Stimulated activated CD8-positive, alpha-beta memory T cell treated with anti-CD3 and anti-CD28 coated beads, Interleukin-4, amount 100 ng/mL, for 1 hour (primary cell): Measurements from ENCODE around the gene HCN4.
"Not testable (repeated sequence)": the region's sequence is repeated elsewhere in the genome, so short reads cannot be mapped to it uniquely, and the experiment has no call there.

ENCODE experiments used
- DNase-seq, 2 donors: peaks; one replicate each; pipeline ENCODE4 v3.0.0-alpha.2; 2020; ENCODE audit warnings: low read depth in 2 of 2, low spot score in 1 of 2

HCN4 gene

DNA sequence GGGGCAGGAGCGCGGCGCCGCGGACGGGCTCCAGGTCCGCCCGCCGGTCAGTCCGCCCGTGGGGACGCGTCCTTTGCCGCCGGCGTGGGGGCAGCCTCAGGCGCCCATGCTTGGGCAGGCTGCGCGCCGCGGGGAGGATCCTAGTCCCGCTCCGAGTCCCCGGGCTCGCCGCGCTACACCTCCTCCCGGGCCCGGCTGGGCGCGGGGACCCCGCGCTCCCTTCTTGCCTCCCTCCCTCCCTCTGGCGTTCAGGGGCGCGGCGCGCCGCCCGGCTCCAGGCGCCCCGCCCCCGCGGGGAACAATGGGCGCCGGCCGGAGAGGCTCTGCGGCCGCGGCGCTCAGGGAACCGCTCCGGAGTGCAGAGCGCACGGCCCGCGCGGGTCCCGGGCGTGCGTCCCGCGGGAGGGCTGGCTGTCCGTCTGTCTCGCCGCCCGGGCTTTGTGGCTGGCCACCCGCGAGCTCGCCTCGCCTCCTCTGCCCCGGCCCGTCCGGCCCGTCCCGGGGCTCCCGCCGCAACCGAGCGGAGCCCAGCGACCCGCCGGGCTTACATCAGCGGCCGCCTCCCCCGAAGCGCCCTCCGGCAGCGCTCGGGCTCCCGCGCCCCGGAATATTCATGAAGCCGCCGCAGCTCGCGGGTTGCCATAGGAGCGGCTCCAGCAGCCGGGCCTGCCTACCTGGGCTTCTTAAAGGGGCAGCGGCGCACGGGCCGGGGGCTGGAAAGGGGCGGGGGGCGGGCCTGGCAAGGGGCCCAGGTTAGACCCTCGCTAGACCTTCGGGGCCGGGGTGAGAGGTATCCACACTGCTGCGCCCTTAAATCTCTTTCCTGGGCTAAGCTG, at the start of gene HCN4:
TSS of gene HCN4 (minus strand) at position 658 of the 836 bp plus-strand sequence. CDS start 688 bp downstream, outside the sequence.
- DNase-seq: no peak

GRCh38 chr15:73414876-73415275, 46.1 kb upstream of the HCN4 start:
- no peak for DNase-seq

- DNase-seq: no peak
Observed at GRCh38 chr15:73403171-73403570, 34.4 kb upstream of the HCN4 start.

- not testable (repeated sequence) for DNase-seq
Observed at GRCh38 chr15:73400222-73400621, 31.5 kb upstream of the HCN4 start.

DNA sequence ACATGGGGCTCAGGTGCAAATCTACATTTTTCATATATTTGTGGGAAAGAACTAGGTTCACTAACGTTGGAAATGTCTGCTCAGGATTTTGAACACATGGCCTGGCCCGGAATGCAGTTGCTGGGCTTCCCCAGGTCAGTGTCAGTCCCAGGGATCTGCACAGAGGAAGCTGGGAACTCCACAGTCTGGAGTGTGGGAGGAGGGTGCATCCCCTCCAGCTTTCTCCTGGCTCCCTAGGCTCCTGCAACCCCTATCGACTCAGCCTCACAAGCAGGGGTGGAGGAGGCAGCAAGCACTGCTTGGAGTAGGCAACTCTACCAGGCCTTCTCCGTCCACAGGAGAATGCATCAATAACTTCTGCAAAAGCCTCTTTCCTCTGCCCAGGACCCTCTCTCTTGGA, 30.1 kb upstream of the HCN4 start:
- no peak for DNase-seq

DNA sequence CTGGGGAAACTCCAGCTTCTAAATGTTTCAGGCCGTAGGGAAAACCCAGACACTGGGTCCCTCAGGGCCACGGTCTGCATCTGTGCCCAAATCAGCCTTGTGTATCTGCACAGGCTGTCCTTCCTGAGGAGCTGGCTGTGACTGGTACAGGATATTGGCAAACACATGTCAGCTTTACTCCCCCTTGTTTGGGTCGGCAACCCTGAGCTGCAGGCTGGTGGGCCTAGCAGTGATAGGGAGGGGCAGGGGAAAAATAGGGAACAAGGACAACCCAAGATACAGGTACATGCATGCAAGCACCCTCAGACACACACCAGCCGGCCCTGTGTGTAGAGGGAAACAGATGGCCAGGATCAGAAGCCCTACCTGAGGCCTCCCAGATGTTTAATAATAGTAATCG, 28.7 kb upstream of the HCN4 start:
- DNase-seq: no peak

DNA sequence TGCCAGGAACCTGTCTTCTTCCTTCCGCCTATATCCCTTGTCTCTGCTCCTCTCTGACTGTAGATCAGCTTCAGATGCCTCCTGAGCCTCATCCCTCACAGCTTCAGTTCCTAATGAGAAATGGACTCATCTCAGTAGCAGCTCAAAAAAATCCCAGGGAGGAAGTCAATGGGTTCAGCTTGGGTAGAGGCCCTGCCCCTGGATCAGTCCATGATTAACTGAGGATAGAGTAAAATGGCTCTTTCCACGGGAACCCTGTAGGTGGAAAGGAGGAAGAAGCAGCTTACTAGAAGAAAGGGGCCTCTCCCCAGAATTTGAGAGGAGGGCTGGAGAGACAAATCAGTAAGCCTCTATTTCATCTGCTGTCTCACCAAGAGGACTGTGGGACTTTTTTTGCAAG, 26.9 kb upstream of the HCN4 start:
- DNase-seq: no peak

DNA sequence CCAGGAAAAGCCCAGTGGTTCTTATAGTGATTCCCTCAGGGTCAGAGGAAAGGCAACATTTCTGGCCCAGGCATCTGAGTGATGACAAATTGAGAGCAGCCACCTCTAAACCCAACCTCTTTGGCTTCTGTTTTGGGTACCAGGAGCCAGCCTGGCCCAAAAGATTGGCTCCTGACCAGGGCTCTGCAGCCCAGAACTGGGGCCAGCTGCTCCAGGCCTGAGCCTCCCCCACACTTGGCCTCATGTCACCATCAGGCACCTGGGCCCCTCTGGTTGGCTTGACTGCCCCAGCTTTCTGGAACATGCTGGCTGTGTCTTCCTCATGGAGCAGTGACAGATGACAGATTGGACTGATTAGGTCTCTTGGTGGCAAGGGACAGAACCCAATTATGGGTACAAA, 26.0 kb upstream of the HCN4 start:
- DNase-seq: no peak

- DNase-seq: no peak
Observed at GRCh38 chr15:73393336-73393735, 24.6 kb upstream of the HCN4 start.

DNA sequence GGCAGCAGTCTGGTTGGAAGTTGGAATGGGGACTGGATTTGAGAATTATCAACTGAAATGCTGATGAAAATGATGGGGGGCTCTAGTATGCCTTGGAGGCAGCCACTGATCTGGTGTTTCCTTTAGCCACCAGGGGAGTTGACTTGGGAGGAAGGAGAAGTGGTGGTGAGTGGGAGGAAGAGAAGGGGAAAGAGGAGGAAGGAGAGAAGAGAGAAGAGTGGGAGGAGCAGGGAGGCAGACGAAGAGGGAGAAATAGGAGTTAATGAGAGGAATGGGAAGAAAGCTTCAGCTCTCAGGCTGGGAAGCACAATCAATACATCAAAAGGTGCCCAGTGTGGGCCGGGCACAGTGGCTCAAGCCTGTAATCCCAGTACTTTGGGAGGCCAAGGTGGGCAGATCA, 23.3 kb upstream of the HCN4 start:
- no peak for DNase-seq

DNA sequence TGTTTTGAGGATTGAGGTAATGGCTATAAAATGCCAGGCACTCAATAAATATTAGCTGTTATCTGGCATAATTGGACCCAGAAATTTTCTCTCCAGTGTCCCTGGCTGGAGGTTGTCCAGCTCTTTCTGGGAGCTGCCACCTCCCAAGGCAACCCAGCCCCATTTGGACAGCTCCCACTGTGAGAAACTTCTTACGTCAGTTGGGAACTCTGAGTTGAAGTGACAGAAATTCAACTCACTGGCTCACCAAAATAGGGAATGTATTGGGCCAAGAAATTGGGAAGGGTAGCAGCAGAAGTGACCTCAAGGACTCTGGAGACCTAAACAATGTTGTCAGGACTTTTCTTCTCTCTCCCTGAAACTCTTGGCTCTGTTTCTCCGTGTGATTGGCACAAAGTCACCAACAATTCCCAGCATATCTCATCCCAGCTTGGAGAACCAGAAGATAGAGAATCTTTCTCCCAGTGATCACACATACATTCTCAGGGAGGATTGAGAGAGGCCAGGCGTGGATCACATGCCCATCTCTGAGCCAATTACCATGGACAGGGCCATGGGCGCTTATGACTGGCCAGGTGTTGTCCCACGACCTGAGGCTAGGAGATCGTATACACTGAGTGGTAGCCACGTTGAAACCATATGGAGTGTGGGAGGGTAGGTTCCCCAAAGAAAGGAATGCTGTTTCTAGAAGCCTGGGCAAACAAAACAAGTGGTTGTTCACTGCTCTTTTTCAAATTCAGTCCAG, 22.5 kb upstream of the HCN4 start:
- DNase-seq: no peak

GRCh38 chr15:73389971-73390544, 21.3 kb upstream of the HCN4 start:
- no peak for DNase-seq

GRCh38 chr15:73389539-73389938, 20.8 kb upstream of the HCN4 start:
- DNase-seq: no peak

DNA sequence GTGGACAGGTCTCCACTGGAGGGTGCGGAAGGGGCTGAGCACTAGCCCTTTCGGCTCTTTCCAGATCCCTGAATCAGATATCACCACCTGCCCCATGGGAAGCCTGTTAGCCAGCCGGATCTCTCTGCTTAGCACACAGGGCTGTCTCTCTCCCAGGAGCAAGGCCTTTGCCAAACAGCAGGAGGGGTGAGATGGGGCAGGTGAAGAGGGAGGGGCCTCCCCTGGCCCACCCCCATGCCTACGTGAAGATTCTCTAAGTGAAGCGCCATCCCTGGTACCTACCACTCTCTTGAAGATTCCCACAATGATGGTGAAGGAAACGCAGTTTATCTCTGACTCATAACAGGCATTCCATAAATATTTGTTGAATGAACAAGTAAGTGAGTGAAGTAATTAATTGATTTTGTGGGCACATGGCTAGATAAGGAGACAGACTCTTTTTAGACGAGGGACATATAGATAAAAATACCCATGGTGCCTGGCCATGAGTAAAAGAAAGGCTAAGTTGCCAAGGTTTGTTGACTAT, 19.6 kb upstream of the HCN4 start:
- DNase-seq: no peak

DNA sequence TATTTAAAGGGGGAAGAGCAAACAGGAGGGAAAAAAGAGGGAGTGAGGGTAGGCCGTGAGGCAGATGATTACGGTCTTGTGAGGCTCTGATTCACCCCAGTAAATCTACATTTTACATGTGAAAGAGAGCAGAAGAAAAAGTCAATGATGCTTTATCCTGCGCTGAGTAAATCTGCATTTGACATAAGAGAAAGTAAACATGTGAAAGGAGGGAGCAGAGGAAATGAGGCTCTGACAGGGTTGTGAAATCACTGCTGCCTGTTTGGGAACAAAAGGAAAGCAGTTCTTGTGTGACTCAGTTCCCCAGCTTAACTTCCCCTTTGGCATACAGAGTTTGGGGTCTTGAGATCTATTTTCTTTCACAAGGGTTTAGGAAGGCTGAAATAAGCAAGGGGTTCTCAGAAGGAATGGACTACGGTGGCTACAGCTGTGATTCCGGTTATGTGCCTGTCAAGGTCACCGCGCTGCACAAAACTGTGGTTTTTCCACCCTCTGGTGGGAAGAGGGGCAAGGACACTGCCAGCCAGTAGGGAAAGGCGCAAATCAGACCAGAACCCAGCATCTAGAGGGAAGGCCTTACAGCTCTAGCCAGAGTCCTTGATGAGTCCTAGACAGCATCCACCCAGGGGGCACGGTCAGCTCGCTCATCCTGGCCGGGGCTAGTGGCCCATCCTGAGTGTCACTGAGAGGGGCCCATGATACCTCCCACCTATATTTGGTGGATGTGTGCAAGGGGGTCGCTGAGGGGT, 18.9 kb upstream of the HCN4 start:
- no peak for DNase-seq

GRCh38 chr15:73386886-73387506, 18.2 kb upstream of the HCN4 start:
- no peak for DNase-seq

- no peak for DNase-seq
Observed at GRCh38 chr15:73386238-73386637, 17.5 kb upstream of the HCN4 start.

GRCh38 chr15:73385205-73385604, 16.4 kb upstream of the HCN4 start:
- DNase-seq: no peak

DNA sequence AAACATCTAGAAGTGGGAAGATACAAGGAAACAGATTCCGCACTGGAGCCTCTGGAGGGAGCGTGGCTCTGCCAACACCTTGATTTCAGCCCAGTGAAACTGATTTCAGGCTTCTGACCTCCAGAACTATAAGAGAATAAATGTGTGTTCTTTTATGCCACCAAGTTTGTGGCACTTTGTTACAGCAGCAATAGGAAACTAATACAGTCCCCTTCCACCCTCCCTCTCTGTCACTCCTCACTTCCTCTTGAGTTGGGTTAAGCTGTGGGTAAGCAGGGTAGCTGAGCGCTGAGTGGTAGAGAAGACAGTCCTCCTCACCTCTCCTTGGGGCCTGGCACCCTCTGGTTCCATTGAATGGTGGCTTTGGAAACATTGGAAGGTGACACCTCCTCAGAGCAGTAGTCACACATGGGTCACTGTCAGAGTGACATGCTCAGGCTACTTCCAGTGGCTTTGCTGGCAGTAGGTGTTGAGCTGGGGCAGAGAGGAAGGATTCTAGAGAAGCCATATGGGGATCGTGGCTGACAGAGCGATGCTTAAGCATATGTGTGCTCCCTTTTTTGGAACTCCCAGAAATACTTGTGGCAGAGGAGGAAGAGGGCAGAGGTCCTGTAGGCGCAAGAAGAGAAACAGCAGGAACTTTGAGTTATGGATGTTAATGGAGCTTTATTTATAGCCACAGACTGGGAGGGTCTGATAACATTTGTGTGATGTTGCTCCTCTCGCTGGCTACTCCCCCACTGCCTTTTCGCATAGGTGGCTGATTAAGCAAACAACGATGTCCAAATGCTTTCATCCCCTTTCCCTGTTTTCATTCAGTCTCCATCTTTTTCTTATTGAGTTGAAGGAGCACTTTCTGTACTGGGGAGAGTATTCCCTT, 14.8 kb upstream of the HCN4 start:
- DNase-seq: no peak

DNA sequence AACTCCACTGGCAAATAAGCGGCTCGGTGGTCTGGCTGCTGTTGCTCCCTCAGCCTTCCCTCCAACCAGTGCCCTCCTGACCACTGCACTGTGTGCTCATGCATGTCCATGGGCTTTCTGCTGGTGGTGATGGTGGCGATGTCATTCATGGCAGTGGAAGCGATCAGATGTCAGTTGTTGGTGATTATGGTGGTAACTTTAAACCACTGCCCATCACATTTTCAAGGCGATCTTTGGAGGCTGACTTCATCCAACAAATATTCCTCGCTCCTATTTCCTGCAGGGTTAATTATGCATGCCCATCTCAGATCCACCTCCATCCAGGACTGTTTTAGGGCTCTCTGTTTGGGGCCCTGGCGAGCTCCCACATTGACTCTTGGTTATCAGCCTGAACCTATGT, 13.4 kb upstream of the HCN4 start:
- DNase-seq: no peak
